RKO (cell line): Measurements from ENCODE around the gene PITX2.
A peak's percentile ranks its signal among the peaks of the same experiment; 100 is the strongest.

Source experiments
- DNase-seq: peaks from one replicate; pipeline ENCODE4 v3.0.0-alpha.2; 2016; ENCODE audit warnings: low spot score

Gene PITX2

DNA sequence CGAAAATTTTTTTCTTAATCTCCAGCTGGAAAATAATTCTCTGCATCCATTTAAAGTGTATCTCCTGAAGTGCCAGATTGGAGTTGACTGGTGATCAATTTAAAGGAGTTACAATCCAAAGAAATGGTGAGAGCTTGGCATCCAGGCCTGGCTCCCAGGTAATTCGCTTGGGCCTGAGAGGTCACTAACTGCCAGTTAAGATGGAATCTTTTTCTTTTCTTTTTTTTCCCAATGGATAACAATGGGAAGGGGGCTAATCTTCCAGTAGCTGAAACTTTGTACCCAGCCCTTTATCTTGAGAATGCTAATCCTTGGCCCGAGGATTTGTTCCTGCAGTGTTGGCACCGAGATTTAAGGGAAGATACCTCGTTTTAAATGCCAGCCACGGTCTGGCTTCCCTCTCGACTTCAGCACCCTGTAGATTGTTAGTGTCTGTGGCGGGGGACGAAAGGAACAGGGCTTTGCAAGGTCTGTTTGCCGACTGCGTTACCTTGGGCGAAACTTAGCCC, 13.3 kb upstream of the PITX2 start:
- peak; percentile 42 for DNase-seq

DNA sequence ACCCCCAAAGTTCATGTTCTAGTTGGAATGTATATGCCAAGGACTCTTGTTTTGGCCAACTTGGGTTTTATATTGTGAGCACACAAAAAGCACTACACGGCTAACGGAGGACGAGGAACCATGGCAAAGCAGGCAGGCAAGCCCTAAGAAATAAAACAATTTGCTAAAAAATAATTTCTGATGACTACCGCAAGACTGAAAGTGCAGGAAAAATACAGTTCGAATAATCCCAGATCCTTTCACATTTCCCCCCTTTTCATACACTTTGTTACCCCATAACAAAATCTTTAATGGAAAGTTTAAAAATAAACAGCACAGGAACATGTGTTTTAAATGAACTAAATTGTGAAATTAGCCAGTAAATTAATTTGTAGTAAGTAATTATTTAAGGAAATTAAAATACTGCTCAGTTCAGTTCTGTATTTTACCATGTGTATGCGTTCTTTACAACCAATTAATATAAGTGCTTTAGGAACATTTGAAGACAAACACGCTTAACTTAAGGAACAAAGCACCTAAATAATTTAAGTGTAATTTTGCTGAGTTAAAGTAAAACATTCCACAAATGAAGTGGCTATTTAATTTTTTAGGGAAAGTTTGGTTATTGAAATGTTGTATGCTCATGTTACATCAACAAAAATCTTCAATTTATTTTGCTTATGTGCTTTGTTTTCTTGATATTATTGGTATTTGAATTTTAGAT, 12.4 kb upstream of the PITX2 start:
- no peak for DNase-seq

DNA sequence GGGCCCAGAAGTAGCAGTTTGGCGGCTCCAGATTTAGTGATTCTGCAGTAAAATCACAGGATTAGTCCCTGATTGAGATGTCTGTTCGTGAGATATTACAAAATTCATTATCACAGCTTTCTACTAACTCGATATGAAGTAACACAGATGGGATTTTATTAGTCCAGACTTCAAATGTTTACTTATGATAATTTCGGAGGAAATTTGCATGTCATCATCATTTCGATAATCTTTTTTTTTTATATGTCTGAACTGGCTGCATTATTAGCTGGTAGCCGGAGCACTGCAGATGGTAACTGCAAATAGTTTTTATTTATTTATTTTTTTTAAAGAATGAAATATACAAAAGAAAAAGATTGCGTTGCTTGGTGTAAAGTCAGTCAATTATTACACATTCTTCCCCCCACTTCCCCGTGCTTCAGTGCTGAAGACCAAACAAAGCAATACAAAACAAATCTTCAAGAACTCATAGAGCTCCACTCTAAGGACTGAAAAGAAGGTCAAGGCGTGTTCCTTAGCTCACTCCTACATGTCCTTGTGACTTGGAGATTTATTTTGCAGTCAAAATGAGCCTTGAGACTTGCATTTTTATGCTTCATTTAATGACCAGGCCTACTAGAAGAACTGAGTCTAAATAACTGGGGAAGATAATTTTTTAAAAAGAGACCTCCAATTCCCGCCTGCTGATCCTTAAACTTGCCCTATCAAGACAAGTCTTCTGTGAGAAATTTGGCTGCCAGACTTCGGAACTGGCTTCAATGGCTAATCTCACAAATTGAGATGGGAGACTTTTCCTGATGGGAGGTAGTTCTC, 11.7 kb upstream of the PITX2 start:
- no peak for DNase-seq

DNA sequence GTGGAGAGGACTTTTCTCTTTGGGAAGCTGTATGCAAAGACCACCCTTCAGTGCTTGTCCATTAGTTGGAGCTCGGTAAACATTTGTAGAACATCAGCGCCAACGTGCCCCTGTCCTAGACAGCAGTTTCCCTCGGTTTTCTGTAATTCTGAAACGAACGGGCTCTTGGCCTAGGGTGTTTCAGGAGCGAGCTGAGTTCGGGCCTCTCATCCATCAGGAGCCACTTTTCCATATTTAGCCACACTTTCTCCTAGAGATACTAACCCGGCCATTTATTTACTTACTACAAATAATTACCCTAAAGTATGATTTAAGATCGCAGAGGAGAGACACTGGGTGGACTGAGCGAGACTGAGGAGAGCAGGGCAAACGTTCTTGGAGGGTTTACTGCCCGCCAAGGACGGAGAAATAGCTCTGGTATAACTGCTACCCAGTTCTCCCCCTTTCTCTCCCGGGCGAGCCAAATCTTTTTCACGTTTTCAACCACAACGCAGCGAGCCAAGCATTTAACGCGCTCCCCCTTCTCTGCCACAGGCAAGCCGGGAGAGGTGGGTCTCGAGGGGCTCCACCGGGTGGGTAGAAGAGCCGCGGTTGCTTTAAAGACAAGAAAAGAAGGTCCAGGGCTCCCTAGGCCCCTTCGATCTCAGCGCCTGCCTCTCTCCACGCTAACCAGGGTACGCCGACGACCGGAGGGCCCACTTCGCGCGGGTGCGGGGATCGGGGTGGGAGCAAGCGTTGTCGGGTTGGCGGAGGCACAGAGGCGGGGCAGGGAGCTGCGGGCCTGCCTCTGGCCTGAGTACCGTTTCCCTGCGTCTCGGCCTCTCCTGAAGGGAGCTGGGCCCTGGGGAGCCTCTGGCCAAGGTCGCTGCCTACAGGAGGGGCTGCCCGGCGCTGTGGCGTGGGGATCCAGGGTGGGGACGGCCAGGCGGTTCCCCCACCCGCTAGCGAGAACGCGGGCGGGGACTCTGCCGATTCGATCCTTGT, 10.8 kb upstream of the PITX2 start:
- no peak for DNase-seq

DNA sequence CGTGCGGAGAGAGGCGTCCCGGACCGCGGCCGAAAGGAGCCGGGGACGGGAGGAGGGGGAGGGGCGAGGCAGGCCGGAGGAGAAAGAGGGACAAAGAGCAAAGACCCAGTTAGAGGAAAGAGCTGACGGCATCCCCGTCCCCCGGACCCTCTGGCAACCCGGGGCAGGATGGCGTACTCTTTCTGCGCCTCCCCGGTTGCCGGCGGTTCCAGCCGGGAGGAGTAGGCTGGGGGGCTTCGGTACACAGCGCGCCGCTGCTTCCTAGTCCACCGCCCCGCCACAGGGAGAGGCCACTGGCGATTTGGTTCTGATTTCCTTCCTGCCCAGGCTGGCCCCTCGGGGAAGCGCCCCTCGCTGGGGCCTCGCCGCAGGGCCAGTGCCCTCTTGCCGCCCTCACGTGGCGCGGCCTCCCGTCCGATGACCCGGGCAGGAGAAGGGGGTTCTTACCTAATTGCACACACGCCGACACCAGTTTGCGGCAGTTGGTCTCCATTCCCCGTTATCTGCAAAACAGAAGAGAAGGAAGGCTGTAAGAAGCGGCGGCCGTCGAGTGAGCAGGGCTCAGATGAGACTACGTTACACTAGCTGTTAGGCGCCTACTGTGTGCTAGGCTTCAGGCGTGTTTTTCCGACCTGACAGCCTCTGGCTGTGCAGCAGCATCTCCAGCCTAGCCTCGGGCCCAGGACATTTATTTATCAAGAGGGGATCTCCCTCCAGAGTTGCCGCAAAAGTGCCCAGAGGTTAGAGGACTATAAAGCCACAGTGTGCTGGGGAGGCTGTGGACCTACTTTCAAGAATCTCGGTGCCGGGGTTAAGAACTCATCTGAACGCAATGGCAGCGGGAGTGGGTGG, 9.9 kb upstream of the PITX2 start:
- DNase-seq = no peak

DNA sequence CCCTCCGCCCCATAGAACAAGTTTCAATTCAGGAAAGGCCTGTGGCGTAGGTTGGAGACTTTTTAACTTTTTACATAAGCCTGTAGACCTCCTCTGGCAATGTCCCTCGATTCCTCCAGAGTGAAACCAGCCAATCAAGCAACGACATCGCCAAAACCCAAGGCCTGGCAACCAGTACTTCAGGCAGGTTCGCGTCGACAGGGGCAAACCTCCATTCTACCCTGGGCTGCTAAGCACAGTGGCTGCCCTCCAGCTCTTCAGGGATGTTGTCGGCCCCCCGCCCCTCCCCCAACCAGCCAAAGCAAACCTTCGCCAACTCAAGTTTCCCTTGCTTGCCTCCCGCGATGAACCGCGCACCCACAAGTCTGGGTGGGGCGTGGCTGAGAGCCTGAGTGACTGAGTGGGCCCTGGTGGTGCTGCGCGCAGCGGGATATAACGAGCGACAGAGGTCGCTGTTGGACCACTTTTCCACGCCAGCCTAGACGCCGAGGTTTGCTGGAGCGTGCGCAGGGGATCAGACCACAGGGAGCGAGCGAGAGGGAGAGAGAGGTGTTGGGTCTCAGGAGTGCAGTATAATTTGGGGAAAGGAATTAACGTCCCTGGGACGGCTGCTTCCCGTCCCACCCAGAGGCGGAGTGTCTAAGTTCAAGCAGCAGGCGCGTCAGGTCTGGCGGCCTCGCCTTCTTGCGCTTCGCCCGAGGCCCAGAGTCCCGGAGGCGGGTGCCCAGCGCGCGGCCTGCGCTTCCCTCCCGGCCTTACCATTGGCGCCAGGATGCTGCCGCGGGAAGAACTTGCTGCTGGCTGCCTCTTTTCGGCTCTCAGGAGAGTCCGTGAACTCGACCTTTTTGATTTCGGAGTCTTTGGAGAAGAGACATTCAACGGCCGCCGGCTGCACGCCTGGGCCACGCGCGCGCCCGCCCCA, 9.0 kb upstream of the PITX2 start:
- no peak for DNase-seq

DNA sequence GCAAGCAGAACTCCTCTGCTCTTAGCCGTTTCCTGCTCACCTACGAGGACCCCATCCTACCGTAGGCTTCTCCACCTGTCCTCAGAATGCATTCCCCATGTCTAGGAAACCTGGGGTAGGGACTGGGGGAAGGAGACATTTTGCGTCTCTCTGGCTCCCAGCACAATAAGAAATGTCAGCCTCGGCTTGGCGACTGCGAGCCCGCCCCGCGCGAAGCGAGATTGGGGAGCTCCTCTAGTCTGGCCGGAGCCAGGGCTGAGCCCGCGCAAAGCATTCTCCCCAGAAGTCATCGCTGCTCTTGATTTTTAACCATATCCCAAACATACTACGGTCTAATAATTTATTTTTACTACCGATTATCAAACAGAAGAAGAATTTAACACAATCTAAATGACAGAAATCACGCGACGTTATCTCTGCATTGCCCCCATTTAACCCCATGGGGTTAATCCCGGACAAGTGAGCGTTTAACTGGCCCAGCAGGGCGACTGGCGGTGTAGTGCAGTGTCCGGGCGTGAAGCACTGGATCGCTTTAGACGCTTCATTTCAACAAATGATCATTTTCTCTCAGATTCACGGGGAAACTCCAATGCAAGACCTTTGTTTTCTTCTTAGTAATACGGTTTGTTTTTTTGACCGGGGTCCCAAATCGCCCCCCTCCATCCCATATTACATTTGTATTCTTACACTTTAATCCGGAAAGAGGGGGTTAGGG, 8.0 kb upstream of the PITX2 start:
- DNase-seq = no peak

DNA sequence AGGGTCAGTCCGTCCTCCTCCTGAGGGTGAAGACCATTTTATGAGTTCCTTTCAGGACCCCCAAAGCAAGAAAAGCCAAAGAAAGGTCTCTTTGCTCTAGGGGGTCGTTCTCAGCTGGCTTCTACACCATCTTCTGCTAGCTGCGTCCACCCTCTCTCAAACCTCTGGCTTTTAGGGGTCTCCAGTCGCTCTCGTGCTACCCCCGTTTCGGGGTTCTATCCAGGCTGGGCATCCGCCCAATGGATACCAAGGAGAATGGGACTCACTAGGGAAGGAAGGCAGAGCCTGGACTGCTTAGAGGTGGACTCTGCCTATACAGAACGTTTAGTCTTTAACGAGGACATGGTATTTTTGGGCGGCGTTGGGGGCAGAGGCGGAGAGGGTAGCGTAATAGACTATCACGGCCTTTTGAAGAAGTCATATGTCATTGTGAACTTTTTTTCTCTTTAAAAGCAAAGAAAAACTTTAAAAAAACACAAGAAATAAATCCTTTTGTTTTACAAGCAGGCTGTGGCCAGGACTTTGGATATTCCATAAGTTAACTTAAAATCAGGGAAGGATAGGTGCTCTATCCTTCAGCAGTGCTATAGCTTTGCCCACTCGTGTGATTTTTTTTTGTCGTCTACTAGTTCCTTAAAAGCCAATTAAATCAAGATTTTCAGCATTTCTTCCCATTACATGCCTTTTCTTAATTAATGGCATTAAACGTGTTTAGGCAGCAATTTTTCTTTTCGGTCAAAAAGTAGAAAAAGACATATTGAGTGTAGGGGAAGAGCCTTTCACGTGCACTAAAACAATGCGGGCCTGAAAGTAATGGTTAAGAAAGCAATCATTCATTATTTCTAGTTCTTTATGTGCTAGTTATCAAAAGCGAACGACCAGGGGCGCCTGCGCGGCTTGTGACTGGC, 7.2 kb upstream of the PITX2 start:
- DNase-seq = no peak

DNA sequence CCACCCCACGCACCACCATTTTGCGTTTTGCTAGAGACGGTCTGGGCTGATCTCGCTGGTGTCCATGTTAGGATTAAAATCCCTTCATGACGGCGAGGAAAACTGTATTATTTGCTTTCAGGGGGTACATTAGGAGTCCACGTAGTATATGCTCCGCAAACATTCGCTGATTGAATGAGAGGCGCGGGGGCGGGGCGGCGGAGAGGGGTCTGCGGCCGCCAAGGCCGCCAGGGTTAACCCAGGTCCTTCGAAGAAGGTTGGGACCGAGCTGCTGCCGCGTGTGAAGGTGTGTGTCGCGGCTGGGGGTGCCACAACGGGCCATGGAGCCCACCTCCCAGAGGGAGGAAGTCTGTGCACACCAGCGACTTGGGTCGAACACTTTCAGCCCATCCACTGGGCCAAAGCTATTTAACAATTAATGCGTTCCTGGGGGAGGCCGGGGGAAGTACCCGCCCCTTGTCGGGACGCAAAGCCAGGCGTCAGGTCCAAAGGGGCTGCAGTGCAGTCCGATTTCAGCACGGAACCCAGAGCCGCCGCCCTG, 6.4 kb upstream of the PITX2 start:
- no peak for DNase-seq

DNA sequence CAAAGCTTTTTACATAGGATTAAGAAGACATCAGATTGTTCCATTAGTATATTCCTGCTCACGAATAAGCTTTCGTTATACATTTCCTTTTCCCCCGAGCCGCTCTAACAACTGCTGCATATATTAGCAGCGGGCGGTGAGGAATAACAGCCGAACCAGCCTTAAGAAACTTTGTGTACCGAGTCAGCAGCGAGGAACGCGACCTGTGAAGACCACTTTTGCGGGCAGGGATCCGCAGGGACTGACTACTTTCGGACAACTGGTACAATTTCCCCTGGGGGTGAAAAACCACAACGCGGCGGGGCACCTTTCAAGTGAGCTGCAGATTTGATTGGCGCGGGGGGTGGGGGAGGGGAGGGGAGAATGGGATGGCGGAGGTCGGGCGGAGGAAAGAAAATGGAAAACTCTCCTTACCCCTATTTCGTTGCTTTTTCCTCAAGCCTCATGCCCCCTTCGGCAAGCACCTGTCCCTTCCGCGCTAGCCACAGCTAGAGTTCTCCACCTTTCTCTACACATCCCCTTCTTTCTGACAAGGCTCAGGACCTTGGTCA, 5.9 kb upstream of the PITX2 start:
- DNase-seq = no peak

DNA sequence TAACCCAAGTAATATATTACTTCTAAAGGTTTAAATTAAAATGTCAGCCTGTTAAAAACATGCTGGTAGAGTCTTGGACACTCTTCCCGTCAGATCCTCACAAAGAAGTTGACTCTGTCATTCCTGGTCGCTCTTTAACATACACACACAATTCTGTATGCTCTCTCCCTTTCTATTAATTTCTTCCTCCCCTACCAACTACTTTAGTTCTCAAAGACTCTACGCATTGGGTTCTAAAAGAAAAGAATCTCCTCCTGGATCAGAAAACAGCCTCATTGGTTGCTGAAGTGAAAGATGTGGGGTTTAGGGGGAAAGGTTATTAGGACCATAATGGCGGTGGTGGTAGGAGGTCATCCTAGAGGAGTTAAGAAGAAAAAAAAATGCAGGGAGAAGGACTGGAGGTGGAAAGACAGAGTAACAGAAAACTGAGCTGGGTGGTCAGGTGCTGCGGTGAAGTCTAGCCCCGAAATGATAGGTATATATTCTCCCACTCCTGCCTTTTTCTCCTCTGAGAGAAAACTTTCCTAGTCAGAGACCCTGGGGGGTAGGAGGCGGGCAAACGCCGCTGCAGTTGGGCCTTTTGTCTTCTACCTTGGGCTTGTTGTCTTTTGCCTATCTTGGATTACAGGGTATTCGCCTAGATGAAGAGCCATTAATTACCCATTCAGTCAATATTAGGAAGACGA, 5.2 kb upstream of the PITX2 start:
- DNase-seq = no peak

DNA sequence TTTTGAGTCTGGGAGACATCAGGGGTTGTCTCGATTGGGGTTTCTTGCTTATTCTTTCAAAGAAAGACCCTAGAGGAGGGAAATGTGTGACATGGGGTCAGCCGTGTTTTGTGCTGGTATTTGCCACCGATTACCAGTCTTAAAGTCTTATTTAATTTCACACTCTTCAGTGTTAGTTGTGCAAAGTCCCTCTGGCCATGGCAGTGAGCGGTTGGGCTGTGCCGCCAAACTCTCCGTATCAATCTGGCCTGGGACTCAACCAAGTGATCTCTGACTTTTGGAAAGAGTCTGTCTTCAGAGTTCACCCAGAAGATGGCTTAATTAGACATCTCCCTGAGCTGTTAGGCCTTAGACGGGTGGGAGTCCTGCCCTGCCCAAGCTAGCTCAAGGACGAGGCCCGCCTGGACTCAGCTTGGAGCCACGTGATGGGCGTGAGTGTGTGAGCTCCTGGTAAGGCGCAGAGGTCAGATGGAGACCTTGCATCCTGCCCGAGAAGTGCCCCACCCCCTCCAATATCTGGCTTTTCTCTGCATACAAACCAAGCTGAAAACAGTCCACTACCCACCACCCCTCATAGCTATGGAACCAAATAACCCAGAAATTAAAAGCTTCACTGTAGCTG, 3.8 kb upstream of the PITX2 start:
- no peak for DNase-seq

DNA sequence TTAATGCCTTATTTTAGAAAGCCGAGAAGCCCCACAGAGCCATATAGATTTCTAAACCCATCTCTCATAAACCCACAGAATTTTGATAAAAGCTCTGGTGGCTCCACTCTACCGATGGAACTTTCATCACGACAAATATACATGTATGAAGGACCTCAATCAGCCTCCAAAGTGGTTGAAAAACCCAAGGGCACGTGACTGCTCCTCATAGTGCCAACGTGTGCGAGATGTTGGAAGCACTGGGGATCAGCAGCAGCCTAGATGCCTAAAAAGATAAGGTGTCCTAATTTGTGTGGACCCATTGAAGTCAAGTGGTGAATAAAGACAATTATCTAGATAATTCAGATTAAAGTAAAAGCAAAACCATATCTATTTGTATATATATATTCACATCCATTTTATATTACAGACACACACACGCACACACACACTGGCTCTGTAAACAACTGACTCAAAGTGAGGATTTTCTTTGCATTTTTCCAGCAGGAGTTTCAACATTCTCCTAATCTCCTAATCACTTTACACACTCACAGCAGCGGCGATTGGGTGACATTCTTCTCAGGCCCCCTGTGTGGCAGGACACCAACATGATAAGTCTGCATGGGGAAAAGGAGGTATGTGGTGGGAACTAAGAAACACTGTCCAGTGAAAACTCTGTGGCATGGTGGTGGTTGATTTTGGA, 2.8 kb upstream of the PITX2 start:
- DNase-seq = no peak

DNA sequence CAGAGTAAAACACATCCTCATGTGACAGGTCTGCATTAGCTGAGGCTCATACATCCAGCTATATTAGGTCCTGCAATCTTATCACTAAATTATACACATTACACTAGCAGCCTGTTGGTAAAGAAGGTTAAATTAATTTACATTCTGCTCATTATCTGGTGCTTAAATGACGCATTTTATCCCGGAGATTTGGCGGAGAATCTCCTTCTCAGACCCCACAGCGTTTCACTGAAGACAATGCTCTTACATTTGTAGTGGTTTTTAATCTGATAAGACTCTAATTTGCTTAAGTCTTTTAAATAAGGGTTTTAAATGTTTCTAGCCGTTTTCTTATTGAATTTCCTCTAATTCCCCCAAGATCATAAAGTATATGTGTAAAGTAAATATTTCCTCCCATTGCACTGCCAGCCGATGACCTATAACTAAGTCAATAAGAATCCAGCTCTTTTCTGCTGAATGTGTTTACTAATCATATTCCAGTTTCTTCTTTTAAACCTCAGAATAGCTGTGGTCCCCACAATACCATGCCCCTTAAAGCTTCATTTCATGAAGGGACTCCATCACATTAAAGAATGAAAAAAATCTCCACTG, 2.1 kb upstream of the PITX2 start:
- no peak for DNase-seq

DNA sequence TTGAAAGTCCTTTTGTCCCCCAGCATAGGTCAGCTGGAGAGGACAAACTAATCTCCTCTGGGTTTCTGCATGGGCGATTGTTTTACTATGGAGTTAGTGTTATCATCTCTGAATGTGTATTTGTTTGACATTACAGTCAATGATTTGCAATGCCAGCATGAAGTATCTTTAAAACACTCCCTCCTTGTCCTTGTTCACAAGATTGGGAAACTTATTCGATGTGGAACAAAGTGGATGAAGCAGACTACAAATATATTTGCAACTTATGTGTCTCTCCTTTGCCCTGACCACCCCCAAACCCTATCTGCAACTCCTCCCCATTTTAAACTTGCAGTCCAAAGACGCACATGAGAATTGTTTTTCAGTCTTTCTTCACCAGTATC, 1.5 kb upstream of the PITX2 start:
- DNase-seq = no peak
